Measurements from ENCODE around the gene CACNA1C. TPM values are rescaled to one million over a fixed set of nuclear protein-coding genes. Genes with fewer than 3 reads are reported as not detected.

CACNA1C gene
- total and polyA plus RNA-seq, 10 of the 15 experiments (the other 5 are each of a cell fraction or from before 2014, with no cell fraction given): under 0.01 to 0.15 (median 0.09) TPM; not detected in 5

DNA sequence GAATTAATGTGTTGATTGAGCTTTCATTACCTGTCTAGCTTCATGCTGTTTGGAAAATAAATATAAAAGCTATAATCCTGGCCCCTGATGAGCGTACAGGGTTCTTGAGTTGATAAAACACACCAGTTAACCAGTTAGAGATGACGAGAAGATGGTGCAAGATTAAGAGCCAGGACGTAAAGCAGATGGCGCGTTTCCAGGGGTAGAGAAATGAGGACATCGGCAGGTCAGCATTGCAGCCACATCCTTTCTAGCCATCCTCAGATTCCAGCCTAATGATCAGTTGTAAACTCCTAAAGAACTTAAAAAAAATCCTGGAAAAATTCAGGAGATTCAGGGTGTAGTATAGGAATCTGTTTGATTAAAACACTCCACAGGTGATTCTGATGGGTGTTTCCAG is 203.7 kb downstream of the CACNA1C start:
- Histone ChIP-seq H4K20me1 (ENCODE audit: control insufficient read depth, insufficient read depth) (no peaks in the 10 kb centered on the region; the same call in 1 of the 2 replicates), H3K79me2 (ENCODE audit: control insufficient read depth, insufficient read depth, low read length) (no peaks in the 10 kb centered on the region), H3K4me3 (no peak overlapping the region), H3K4me2 (ENCODE audit: control insufficient read depth, insufficient read depth) (no peak overlapping the region), H3K9me3 (replicated peaks; ENCODE audit: control insufficient read depth, insufficient read depth, low read length) (no peaks in the 10 kb centered on the region; the same call in 2 of the 3 replicates), H3K27ac (ENCODE audit: control insufficient read depth, insufficient read depth) (no peak overlapping the region), H3K9ac (ENCODE audit: control insufficient read depth, insufficient read depth, low read length) (no peak overlapping the region), H2AFZ (ENCODE audit: control insufficient read depth, low read depth, low read length) (no peak overlapping the region), H3K27me3 (replicated peaks in 1 of 2; ENCODE audit: control insufficient read depth in 2 of 2, insufficient read depth in 2 of 2, low read length in 1 of 2) (no peaks in the 10 kb centered on the region), H3K36me3 (ENCODE audit: control insufficient read depth in 2 of 2, insufficient read depth in 2 of 2, low read length in 1 of 2) (no peaks in the 10 kb centered on the region), H3K4me1 (ENCODE audit: control insufficient read depth, insufficient read depth, low read length) (no peaks in the 10 kb centered on the region)
- CTCF ChIA-PET: no interaction called here
- POLR2A ChIA-PET: no interaction called here
- WGBS (ENCODE audit: insufficient coverage, insufficient replicate concordance, low lambda C conversion rate, missing lambda C conversion rate): 82% methylated on average over 6 of the region's 6 CpGs
- in situ Hi-C loops (cut with MboI): no loop called here
- FAIRE-seq (no peak), DNase-seq (ENCODE audit: low read depth, low spot score) (no peak), ATAC-seq (no peak)
- SMC1A ChIA-PET (ENCODE audit: uncharacterized antibody, unreplicated experiment): interaction anchor here (0.8 kb wide), 1 partner anchor 22 kb away, joined by 3 read pairs; no protein-coding TSS in a partner anchor
- intact Hi-C loops (cut with micrococcal nuclease; ENCODE audit: unreplicated experiment): no loop called here
- RAD21 ChIA-PET (ENCODE audit: unreplicated experiment): no interaction called here
- BruUV-seq (replicated peaks): no TSS peak
- no peak for TF ChIP-seq NFYB (IDR thresholded peaks at IDR 0.05; ENCODE audit: insufficient read depth, low read depth, low read length)
- TF ChIP-seq CBFB (IDR thresholded peaks at IDR 0.05; ENCODE audit: low read depth): no peak
- no peak for TF ChIP-seq ZZZ3 (IDR thresholded peaks at IDR 0.05; ENCODE audit: control insufficient read depth, insufficient read length, low read depth)
- no peak for TF ChIP-seq EP300 (IDR thresholded peaks at IDR 0.05; ENCODE audit: borderline replicate concordance in 1 of 2, control insufficient read depth in 1 of 2, low read depth in 2 of 2, low read length in 2 of 2)
- TF ChIP-seq NR2C1 (IDR thresholded peaks at IDR 0.05): no peak
- TF ChIP-seq, protein P1, sequence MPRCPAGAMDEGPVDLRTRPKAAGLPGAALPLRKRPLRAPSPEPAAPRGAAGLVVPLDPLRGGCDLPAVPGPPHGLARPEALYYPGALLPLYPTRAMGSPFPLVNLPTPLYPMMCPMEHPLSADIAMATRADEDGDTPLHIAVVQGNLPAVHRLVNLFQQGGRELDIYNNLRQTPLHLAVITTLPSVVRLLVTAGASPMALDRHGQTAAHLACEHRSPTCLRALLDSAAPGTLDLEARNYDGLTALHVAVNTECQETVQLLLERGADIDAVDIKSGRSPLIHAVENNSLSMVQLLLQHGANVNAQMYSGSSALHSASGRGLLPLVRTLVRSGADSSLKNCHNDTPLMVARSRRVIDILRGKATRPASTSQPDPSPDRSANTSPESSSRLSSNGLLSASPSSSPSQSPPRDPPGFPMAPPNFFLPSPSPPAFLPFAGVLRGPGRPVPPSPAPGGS (IDR thresholded peaks at IDR 0.05; ENCODE audit: borderline replicate concordance, insufficient read depth, low read depth, low read length, poor library complexity, severe bottlenecking): no peak
- TF ChIP-seq POLR2AphosphoS2 (IDR thresholded peaks at IDR 0.05; ENCODE audit: low read depth, low read length): no peak
- no peak for TF ChIP-seq SMARCA5 (IDR thresholded peaks at IDR 0.05)
- no peak for TF ChIP-seq POLR2AphosphoS5 (IDR thresholded peaks at IDR 0.05; ENCODE audit: low read length)
- TF ChIP-seq TARDBP (IDR thresholded peaks at IDR 0.05; ENCODE audit: borderline replicate concordance): no peak
- TF ChIP-seq ESRRA (IDR thresholded peaks at IDR 0.05; ENCODE audit: low read length): no peak
- TF ChIP-seq, protein P2, sequence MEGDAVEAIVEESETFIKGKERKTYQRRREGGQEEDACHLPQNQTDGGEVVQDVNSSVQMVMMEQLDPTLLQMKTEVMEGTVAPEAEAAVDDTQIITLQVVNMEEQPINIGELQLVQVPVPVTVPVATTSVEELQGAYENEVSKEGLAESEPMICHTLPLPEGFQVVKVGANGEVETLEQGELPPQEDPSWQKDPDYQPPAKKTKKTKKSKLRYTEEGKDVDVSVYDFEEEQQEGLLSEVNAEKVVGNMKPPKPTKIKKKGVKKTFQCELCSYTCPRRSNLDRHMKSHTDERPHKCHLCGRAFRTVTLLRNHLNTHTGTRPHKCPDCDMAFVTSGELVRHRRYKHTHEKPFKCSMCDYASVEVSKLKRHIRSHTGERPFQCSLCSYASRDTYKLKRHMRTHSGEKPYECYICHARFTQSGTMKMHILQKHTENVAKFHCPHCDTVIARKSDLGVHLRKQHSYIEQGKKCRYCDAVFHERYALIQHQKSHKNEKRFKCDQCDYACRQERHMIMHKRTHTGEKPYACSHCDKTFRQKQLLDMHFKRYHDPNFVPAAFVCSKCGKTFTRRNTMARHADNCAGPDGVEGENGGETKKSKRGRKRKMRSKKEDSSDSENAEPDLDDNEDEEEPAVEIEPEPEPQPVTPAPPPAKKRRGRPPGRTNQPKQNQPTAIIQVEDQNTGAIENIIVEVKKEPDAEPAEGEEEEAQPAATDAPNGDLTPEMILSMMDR (IDR thresholded peaks at IDR 0.05 in 2 of 3, conservative IDR thresholded peaks at IDR 0.05 in 1 of 3; ENCODE audit: control insufficient read depth in 2 of 3, extremely low read depth in 1 of 3, insufficient read depth in 1 of 3, low read depth in 3 of 3, low read length in 3 of 3): no peak
- no peak for TF ChIP-seq HDGF (IDR thresholded peaks at IDR 0.05)
- no peak for TF ChIP-seq MEF2B (IDR thresholded peaks at IDR 0.05; ENCODE audit: partially characterized antibody, poor library complexity, severe bottlenecking)
- TF ChIP-seq ZNF24 (IDR thresholded peaks at IDR 0.05): no peak
- TF ChIP-seq FOS (IDR thresholded peaks at IDR 0.05; ENCODE audit: borderline replicate concordance, extremely low read depth, insufficient read length): no peak
- TF ChIP-seq RBBP5 (conservative IDR thresholded peaks at IDR 0.05): no peak
- TF ChIP-seq, protein P3, sequence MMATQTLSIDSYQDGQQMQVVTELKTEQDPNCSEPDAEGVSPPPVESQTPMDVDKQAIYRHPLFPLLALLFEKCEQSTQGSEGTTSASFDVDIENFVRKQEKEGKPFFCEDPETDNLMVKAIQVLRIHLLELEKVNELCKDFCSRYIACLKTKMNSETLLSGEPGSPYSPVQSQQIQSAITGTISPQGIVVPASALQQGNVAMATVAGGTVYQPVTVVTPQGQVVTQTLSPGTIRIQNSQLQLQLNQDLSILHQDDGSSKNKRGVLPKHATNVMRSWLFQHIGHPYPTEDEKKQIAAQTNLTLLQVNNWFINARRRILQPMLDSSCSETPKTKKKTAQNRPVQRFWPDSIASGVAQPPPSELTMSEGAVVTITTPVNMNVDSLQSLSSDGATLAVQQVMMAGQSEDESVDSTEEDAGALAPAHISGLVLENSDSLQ (IDR thresholded peaks at IDR 0.05): no peak
- TF ChIP-seq FOXK2 (IDR thresholded peaks at IDR 0.05): no peak

All from GM12878 (cell line).